Activated B cell treated with CpG ODN at 0.5 μM for 24 hours (primary cell): ENCODE results near the gene ATN1. TPM values are rescaled to one million over a fixed set of nuclear protein-coding genes. Genes with fewer than 3 reads are reported as not detected.

Experiments
- ATAC-seq: fragments of 200-7000 bp; cut with Tn5 transposase; one replicate; pipeline ENCODE4 v1.10.0; 2021; ENCODE audit warnings: low read depth, mild to moderate bottlenecking, moderate library complexity
- CTCF ChIA-PET: fragments of 350-600 bp; sonication (Branson Sonifier 250); formaldehyde crosslinking; loops from one replicate; lab custom pipeline; 2021; ENCODE audit warnings: antibody characterized with exemption; lab: Charles Lee
- POLR2A ChIA-PET: fragments of 350-600 bp; sonication (Branson Sonifier 250); formaldehyde crosslinking; loops from one replicate; lab custom pipeline; 2021; ENCODE audit warnings: antibody characterized with exemption; lab: Charles Lee
- DNase-seq: peaks from one replicate; pipeline ENCODE4 v3.0.0; 2022
- H3K27ac Mint-ChIP-seq: one replicate; pipeline ENCODE4 v1.8.0; 2020; ENCODE audit warnings: mixed read lengths
- H3K27me3 Mint-ChIP-seq: one replicate; pipeline ENCODE4 v1.8.0; 2021; ENCODE audit warnings: mixed read lengths
- H3K36me3 Mint-ChIP-seq: one replicate; pipeline ENCODE4 v1.8.0; 2021; ENCODE audit warnings: low read depth, mixed read lengths
- H3K4me1 Mint-ChIP-seq: one replicate; pipeline ENCODE4 v1.8.0; 2021; ENCODE audit warnings: mixed read lengths
- H3K4me3 Mint-ChIP-seq: one replicate; pipeline ENCODE4 v1.8.0; 2020; ENCODE audit warnings: mild to moderate bottlenecking, mixed read lengths
- H3K9me3 Mint-ChIP-seq: one replicate; pipeline ENCODE4 v1.8.0; 2020; ENCODE audit warnings: mixed read lengths
- CTCF ChIP-seq: fragments of 200-600 bp; IDR thresholded peaks from one replicate; pipeline ENCODE4 v1.8.0; 2022; ENCODE audit warnings: antibody characterized with exemption, mild to moderate bottlenecking
- intact Hi-C: fragments of 100-400 bp; cut with micrococcal nuclease; formaldehyde crosslinking; loops from one replicate; pipeline ENCODE4 v1.15.1; 2024
- total RNA-seq: library from RNA; stranded (reverse); gene quantifications from 2 replicates; pipeline ENCODE4 v1.2.3, GENCODE V29; 2022

ATN1 gene
- total RNA-seq, 1 donor from 2014 or later = 50.9 TPM

GRCh38 chr12:6917491-6918231 lies 10.1 kb upstream of the ATN1 start:
- H3K4me1 Mint-ChIP-seq = peaks cover 50% of the 10 kb centered on the region
- H3K27ac Mint-ChIP-seq = no peak overlapping the region
- intact Hi-C loops = no loop called here
- CTCF ChIA-PET = no interaction called here
- POLR2A ChIA-PET = interaction anchor here (0.6 to 3.1 kb wide), 7 partner anchors 19 to 97 kb away, joined by 3 to 15 read pairs (median 4); partner anchors contain the start of genes C12orf57, RNU7-1 and SPSB2
- DNase-seq (no peak), ATAC-seq (no peak)
- no peak for TF ChIP-seq CTCF
- no peaks in the 10 kb centered on the region for H3K9me3 Mint-ChIP-seq
- H3K4me3 Mint-ChIP-seq = no peak overlapping the region
- peaks cover 19% of the 10 kb centered on the region for H3K36me3 Mint-ChIP-seq
- peaks cover 2% of the 10 kb centered on the region for H3K27me3 Mint-ChIP-seq

DNA sequence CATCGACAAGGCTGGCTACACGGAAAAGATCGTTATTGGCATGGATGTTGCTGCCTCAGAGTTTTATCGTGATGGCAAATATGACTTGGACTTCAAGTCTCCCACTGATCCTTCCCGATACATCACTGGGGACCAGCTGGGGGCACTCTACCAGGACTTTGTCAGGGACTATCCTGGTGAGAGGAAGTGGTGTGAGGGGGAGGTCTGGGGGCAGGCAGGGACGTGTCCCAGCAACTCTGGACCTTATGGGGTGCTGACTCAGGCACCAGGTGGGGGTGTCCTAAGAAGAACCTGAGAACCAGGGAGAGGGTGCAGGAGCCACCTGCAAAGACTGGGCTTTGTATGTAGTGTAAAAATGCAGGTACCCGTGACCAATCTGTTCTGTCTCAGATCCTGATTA lies 8.2 kb upstream of the ATN1 start:
- Mint-ChIP-seq H3K9me3 (no peaks in the 10 kb centered on the region), H3K36me3 (peaks cover 19% of the 10 kb centered on the region), H3K4me1 (peaks cover 55% of the 10 kb centered on the region), H3K4me3 (no peak overlapping the region), H3K27me3 (no peaks in the 10 kb centered on the region), H3K27ac (no peak overlapping the region)
- CTCF ChIA-PET = interaction anchor here (1.3 to 1.5 kb wide), 2 partner anchors 28 to 50 kb away, joined by 3 to 4 read pairs; no protein-coding TSS in a partner anchor
- TF ChIP-seq CTCF = no peak
- DNase-seq (no peak), ATAC-seq (no peak)
- intact Hi-C loops = no loop called here
- POLR2A ChIA-PET = interaction anchor here (0.6 to 1.5 kb wide), 4 partner anchors 11 to 48 kb away, joined by 4 to 10 read pairs (median 7); partner anchors contain the start of genes C12orf57 and RNU7-1

GRCh38 chr12:6921539-6921938 lies 6.2 kb upstream of the ATN1 start:
- ChIA-PET CTCF (interaction anchor here (1.1 to 3.2 kb wide), 5 partner anchors 17 to 198 kb away, joined by 4 to 12 read pairs (median 7); partner anchors contain the start of genes C12orf57, COPS7A and RNU7-1), POLR2A (interaction anchor here (0.5 to 2.0 kb wide), 8 partner anchors 16 to 168 kb away, joined by 3 to 15 read pairs (median 6); partner anchors contain the start of genes C12orf57, LRRC23, MLF2 and RNU7-1)
- no peak for ATAC-seq
- Mint-ChIP-seq H3K4me1 (peaks cover 44% of the 10 kb centered on the region), H3K9me3 (no peaks in the 10 kb centered on the region), H3K4me3 (no peak overlapping the region), H3K36me3 (peaks cover 15% of the 10 kb centered on the region), H3K27me3 (no peaks in the 10 kb centered on the region), H3K27ac (peak overlapping the region; percentile 78)
- no peak for DNase-seq
- intact Hi-C loops = loop anchor here (10.0 kb wide), 1 partner anchor 713 kb away; no protein-coding TSS in a partner anchor
- no peak for TF ChIP-seq CTCF

DNA sequence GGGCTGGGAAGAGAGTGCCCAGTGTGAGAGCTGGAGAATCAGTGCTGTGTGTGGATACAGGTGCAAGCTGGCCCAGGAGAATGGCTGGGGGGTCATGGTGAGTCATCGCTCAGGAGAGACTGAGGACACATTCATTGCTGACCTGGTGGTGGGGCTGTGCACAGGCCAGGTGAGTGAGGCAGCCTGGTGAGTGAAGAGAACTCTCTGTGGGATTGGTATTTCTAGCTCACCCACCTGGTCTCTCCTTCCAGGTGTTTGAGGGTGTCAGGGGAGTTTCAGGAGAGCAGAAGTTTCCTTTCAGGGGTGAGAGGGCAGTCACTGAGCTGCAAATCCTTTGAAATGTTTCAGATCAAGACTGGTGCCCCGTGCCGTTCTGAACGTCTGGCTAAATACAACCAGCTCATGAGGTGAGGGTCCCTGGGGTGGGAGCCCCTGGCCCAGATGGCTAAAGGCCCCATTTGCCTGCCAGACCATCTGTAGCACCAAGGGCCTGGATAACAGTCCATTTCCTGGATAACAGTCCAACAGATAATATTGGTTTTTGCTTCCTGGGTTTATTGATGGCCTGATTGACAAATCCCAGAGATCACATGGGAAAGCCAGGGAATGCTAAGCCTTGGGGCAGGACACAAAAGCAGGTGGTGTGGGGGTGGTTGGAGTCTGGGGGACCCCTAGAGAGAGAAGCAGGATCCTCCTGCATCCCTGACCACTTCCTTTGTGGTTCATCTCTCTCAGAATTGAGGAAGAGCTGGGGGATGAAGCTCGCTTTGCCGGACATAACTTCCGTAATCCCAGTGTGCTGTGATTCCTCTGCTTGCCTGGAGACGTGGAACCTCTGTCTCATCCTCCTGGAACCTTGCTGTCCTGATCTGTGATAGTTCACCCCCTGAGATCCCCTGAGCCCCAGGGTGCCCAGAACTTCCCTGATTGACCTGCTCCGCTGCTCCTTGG lies 5.5 kb upstream of the ATN1 start:
- ChIA-PET POLR2A (interaction anchor here (0.5 to 2.0 kb wide), 10 partner anchors 16 to 169 kb away, joined by 3 to 15 read pairs (median 4); partner anchors contain the start of genes C12orf57, LRRC23, MLF2 and RNU7-1), CTCF (interaction anchor here (0.7 to 3.2 kb wide), 8 partner anchors 14 to 198 kb away, joined by 3 to 12 read pairs (median 6); partner anchors contain the start of genes C12orf57, COPS7A and RNU7-1)
- DNase-seq = no peak
- peaks cover 8% of the 10 kb centered on the region for H3K36me3 Mint-ChIP-seq
- H3K27me3 Mint-ChIP-seq = no peaks in the 10 kb centered on the region
- no peak for TF ChIP-seq CTCF
- H3K4me3 Mint-ChIP-seq = peak overlapping the region; percentile 9
- ATAC-seq = peak; percentile 49
- H3K9me3 Mint-ChIP-seq = no peaks in the 10 kb centered on the region
- peaks cover 50% of the 10 kb centered on the region for H3K4me1 Mint-ChIP-seq
- peak overlapping the region; percentile 78 for H3K27ac Mint-ChIP-seq
- intact Hi-C loops = loop anchor here (10.0 kb wide), 1 partner anchor 713 kb away; no protein-coding TSS in a partner anchor
